BE2C (cell line): Measurements from ENCODE around the gene FXYD5.
"Not testable (repeated sequence)": the region's sequence is repeated elsewhere in the genome, so short reads cannot be mapped to it uniquely, and the experiment has no call there.

Source experiments
- DNase-seq: peaks from one replicate; pipeline ENCODE4 v3.0.0-alpha.2; 2020
- H3K27me3 ChIP-seq: fragments of 250-450 bp; sonication (Bioruptor Pico); 2 replicates; pipeline ENCODE4 v1.5.1; 2020; ENCODE audit warnings: mild to moderate bottlenecking
- H3K36me3 ChIP-seq: fragments of 250-450 bp; sonication (Bioruptor Pico); 2 replicates; pipeline ENCODE4 v1.5.1; 2020; ENCODE audit warnings: mild to moderate bottlenecking
- H3K4me1 ChIP-seq: fragments of 250-450 bp; sonication (Bioruptor Pico); 2 replicates; pipeline ENCODE4 v1.5.1; 2020
- H3K4me3 ChIP-seq: 2 replicates; pipeline ENCODE4 v1.5.1; 2011; ENCODE audit warnings: low read depth, low read length
- H3K9me3 ChIP-seq: fragments of 250-450 bp; sonication (Bioruptor Pico); 2 replicates; pipeline ENCODE4 v1.5.1; 2020
- TF ChIP-seq, protein P1 (sequence below): IDR thresholded peaks from 2 replicates; pipeline ENCODE4 v1.5.1; 2012; ENCODE audit warnings: mild to moderate bottlenecking, low read depth, low read length

Gene FXYD5

DNA sequence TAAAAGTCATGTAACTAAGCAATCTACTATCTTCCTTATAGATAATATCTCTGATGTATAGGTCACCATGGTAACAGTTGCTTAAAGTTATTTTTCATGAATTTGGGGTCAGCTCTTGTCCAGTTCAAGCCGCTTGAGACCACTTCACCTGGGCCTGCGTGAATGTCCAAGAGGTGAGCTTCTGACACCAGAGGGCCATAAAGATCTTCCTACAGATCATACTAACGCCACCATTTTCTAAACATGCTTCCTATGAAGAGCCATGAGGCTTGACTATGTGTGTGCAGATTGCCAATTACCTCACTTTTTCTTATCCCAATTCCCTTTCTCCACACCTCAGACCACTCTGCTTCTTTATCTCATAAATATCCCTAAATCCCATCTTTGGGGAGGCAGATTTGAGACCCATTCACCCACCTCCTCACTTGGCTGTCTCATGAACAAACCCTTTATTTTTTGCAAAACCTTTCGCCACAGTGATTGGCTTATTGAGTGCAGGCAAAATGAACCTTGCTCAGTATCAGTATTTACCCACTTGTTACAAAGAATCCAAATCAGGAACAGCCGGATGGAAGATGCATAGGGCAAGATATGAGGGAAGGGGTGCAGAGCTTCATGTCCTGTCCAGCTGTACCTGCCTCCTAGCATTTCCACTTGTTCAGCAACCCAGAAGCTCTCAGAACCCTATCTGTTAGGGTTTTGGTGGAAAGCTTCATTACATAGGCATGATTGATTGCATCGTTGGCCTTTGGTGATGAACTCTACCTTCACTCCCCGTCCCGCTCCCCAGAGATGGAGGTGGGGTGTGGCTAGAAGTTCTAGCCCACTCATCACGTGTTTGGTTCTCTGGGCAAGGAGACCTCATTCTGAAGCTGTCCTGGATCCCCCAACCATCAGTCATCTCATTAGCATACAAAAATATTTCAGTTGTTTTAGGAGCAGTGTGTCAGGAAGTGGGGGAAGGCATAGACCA lies 39.8 kb downstream of the FXYD5 start:
- Histone ChIP-seq H3K9me3 (no peaks in the 10 kb centered on the region; the same call in 1 of the 2 replicates), H3K27me3 (no peaks in the 10 kb centered on the region; the same call in none of the 2 replicates), H3K36me3 (no peaks in the 10 kb centered on the region), H3K4me1 (no peaks in the 10 kb centered on the region), H3K4me3 (no peak overlapping the region)
- TF ChIP-seq, protein P1, sequence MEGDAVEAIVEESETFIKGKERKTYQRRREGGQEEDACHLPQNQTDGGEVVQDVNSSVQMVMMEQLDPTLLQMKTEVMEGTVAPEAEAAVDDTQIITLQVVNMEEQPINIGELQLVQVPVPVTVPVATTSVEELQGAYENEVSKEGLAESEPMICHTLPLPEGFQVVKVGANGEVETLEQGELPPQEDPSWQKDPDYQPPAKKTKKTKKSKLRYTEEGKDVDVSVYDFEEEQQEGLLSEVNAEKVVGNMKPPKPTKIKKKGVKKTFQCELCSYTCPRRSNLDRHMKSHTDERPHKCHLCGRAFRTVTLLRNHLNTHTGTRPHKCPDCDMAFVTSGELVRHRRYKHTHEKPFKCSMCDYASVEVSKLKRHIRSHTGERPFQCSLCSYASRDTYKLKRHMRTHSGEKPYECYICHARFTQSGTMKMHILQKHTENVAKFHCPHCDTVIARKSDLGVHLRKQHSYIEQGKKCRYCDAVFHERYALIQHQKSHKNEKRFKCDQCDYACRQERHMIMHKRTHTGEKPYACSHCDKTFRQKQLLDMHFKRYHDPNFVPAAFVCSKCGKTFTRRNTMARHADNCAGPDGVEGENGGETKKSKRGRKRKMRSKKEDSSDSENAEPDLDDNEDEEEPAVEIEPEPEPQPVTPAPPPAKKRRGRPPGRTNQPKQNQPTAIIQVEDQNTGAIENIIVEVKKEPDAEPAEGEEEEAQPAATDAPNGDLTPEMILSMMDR, result no peak
- no peak for DNase-seq

DNA sequence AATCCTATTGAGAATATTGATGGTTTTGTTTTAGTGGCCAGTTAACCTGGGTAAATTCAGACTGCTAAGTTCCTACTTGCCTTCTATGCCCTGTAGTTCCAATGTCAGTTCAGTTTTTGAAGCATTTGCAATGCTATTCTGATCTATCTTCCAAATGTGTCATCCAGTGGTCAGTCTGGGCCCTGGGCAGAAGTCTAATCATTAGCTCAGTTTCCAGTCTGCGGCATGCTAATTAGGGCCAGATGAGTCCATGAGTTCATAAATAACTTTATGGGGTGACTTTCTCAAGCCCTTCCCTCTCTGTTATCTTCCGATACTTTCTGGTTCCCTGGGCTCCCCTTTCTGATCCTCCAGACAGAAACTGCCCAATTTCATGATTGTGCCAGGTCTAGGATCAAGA lies 41.3 kb downstream of the FXYD5 start:
- Histone ChIP-seq H3K9me3 (no peaks in the 10 kb centered on the region), H3K4me1 (no peaks in the 10 kb centered on the region), H3K27me3 (peaks cover 5% of the 10 kb centered on the region), H3K36me3 (no peaks in the 10 kb centered on the region), H3K4me3 (no peak overlapping the region)
- TF ChIP-seq, protein P1, result no peak
- DNase-seq, result no peak

DNA sequence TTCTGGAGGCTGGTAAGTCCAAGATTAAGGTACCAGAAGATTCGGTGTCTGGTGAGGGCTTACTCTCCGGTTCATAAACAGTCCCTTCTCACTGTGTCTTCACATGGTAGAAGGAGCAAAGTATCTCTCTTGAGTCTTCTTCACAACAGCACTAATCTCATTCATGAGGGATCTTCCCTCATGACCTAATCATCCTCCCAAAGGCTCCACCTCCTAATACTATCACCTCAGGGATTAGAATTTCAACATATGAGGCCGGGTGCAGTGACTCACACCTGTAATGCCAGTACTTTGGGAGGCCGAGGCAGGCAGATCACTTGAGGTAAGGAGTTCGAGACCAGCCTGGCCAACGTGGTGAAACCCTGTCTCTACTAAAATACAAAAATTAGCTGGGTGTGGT lies 42.3 kb downstream of the FXYD5 start:
- H3K27me3 ChIP-seq, H3K4me1 ChIP-seq, H3K9me3 ChIP-seq, DNase-seq, H3K4me3 ChIP-seq, H3K36me3 ChIP-seq: not testable (repeated sequence)

DNA sequence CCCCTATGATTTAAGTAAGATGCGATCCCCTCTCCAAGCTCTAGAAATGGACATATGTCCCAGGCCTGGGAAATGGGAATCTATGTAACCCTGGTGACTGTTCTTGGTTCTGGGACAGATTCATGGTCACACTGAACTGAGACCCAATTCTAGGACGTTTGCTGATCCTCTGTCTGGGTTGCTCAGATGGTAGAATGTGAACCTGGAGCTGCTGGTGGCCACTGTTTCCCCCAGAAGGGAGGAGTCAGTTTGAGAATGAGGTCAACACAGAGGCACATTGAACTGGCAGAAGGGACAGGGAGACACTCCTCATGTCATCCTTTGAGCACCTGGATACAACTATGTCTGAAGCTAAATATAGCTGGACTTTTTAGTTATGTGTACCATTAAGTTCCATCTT lies 44.9 kb downstream of the FXYD5 start:
- no peak overlapping the region for H3K4me3 ChIP-seq
- peaks cover 9% of the 10 kb centered on the region for H3K27me3 ChIP-seq
- H3K4me1 ChIP-seq, result no peaks in the 10 kb centered on the region
- no peaks in the 10 kb centered on the region for H3K9me3 ChIP-seq
- DNase-seq, result no peak
- no peaks in the 10 kb centered on the region for H3K36me3 ChIP-seq
- TF ChIP-seq, protein P1, result no peak

DNA sequence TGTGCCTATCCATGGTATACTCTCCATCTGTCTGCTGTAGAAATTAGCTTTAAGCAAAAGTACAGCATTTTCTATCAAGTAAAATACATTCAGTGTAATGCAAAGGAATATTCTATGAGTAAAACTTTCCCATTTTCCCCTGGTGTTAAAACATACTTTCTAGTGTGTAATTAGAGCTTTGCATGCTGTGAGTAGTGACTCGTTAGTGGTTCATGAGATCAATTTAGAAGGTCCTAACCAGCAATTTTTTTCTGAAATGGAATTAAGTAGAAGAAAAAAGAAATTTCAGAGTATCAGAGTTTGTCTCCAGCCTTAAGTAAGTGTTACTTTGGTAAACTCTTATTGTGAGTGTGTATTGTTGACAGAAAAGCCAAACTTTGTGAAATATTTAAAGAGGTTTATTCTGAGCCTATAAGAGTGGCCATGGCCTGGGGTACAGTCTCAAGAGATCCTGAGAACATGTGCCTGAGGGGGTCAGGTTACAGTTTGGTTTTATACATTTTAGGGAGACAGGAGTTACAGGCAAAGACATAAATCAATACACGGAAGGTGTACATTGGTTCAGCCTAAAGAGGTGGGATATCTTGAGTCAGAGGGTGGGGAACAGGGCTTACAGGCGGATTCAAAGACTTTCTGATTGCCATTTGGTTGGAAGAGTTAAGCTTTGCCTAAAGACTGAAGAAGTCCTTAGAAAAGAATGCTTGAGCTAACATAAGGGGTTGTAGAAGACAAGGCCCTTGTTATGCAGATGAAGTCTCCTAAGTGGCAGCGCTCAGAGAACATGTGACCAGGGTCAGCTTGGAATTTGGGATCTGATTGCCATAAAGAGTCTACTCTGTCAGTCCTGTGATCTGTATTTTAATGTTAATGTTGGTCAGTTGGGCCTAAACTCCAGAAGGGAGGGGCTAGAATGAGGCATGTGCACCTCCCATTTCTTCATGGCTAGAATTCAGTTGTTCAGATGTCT lies 48.5 kb downstream of the FXYD5 start:
- Histone ChIP-seq H3K4me3 (no peak overlapping the region), H3K27me3 (peaks cover 9% of the 10 kb centered on the region), H3K9me3 (no peaks in the 10 kb centered on the region), H3K4me1 (no peaks in the 10 kb centered on the region), H3K36me3 (no peaks in the 10 kb centered on the region)
- no peak for DNase-seq
- TF ChIP-seq, protein P1, result no peak

DNA sequence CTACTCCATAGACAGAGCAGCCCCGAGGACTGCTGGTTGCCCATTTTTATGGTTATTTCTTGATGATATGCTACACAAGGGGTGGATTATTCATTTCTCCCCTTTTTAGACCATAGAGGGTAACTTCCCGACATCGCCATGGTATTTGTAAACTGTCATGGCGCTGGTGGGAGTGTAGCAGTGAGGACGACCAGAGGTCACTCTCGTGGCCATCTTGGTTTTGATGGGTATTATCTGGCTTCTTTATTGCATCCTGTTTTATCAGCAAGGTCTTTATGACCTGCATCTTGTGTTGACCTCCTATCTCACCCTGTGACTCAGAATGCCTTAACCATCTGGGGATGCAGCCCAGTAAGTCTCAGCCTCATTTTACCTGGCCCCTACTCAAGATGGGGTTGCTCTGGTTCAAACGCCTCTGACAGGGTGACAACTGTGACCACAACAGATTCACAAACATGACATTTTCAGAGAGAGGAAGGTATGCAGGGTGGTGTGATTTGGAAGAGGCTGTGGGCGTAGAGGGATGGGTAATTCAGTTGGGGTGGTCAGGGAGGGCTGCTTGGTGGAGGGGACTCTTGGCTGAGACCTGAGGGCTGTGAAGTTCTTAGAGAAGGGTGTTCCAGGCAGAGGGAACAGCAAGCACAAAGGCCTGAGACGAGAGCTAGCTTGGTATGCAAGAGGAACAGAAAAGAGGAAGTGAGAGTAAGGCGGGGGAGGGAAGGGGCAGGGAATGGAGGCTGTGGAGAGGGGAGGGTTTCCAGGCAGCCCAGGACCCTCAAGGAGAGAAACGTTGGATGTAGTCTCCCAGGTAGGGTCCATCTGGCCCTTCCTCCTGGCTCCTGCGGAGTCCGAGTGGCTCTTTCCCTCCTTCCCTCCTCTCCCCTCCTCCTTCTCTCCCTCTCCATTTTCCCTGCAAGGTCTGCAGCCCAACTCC lies 50.5 kb downstream of the FXYD5 start:
- TF ChIP-seq, protein P1, result no peak
- Histone ChIP-seq H3K27me3 (peaks cover 9% of the 10 kb centered on the region), H3K36me3 (no peaks in the 10 kb centered on the region), H3K4me1 (no peaks in the 10 kb centered on the region), H3K4me3 (no peak overlapping the region), H3K9me3 (no peaks in the 10 kb centered on the region)
- no peak for DNase-seq
